Fibroblast of peridontal ligament (primary cell): ENCODE measurements around the gene MYL10.
A peak's percentile ranks its signal among the peaks of the same experiment; 100 is the strongest.
"Not testable (repeated sequence)": the region's sequence is repeated elsewhere in the genome, so short reads cannot be mapped to it uniquely, and the experiment has no call there.

Experiments used
- DNase-seq: peaks from one replicate; pipeline ENCODE4 v3.0.0-alpha.2; 2010; ENCODE audit errors: extremely low read depth

Gene MYL10

DNA sequence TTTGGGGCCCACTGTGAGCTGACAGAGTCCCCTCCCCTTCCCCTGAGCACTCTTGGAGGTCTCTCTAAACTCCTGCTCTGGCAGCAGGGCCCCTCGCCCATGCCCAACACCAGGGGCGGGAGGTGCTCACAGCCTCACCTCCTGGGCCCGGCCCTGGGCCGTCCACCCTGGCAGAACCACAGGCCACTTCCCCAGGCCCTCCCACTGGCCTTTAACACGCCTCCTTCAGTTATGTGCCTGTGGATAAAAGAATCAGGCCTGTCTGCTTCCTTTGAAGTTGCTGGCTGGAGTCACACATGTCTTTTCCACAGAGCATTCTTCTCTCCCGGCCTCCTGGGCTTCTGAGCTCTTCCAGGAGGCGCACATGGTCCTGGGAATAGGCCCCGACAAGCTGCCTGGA lies 10.2 kb downstream of the MYL10 start:
- no peak for DNase-seq

GRCh38 chr7:101618207-101618839 lies 10.8 kb downstream of the MYL10 start:
- DNase-seq, result no peak

- no peak for DNase-seq
Measured at GRCh38 chr7:101617451-101618206, 11.5 kb downstream of the MYL10 start.

GRCh38 chr7:101615446-101615845 lies 13.7 kb downstream of the MYL10 start:
- DNase-seq, result no peak

- no peak for DNase-seq
Measured at GRCh38 chr7:101614939-101615302, 14.2 kb downstream of the MYL10 start.

DNA sequence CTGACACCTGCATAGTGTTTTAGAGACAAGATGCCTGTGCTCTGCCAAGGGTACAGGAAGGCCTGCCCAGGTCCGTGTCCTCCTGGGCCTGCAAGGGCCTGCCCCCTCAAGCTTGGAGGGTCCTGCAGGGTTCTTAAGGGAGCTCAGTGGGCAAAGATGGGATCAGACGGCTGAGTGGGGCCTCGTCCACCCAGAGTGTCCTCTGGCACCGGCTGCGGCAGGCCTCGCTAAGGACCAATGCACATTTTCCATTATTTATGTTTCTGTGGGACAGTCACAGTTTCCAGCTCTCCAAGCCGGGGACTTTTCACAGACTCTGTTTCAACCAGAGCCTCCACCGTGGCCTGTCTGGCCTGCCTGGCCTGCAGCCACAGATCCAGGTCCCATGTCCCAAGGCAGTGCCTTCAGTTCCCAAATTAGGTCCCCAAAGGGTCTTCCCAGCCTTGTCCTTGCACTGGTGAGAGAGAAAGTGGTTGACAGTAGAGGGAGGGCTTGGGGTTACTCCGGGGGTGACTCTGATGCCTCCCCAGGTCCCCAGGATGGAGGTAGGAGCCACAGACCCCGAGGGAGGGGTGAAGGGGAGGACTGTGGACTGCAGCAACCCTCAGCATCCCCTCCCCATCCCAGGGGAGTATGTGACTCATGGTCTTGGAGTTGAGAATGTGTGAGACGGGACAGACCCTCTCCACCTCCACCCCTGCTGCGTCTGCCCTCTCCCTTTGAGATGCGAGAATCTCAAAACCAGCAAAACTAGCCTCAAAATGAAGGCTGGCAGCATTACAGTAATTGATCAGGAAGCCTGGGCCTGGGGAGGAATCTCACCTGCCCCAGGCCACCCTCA lies 14.8 kb downstream of the MYL10 start:
- DNase-seq, result no peak

GRCh38 chr7:101612885-101613515 lies 16.1 kb downstream of the MYL10 start:
- no peak for DNase-seq

GRCh38 chr7:101608772-101609713 lies 20.1 kb downstream of the MYL10 start:
- DNase-seq, result no peak

- DNase-seq, result no peak
Measured at GRCh38 chr7:101606498-101606923, 22.6 kb downstream of the MYL10 start.

- no peak for DNase-seq
Measured at GRCh38 chr7:101605611-101606497, 23.2 kb downstream of the MYL10 start.

DNA sequence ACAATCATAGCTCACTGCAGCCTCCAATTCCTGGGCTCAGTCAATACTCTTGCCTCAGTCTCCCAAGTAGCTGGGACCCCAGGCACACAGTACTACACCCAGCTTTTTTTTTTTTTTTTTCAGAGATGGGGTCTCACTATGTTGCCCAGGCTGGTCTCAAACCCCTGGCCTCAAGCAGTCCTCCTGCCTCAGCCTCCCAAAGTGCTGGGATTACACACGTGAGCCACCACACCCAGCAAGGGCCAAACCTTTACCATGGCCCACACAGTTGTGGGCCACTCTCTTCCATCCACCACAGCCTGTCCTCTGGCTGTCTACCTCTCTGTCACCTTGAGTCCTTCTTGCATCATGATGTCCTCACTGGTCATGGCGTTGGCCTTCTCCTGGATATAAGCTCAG lies 24.2 kb downstream of the MYL10 start:
- DNase-seq, result not testable (repeated sequence)

GRCh38 chr7:101604331-101604933 lies 24.7 kb downstream of the MYL10 start:
- DNase-seq, result no peak

GRCh38 chr7:101602484-101603241 lies 26.4 kb downstream of the MYL10 start:
- peak; percentile 65 for DNase-seq

DNA sequence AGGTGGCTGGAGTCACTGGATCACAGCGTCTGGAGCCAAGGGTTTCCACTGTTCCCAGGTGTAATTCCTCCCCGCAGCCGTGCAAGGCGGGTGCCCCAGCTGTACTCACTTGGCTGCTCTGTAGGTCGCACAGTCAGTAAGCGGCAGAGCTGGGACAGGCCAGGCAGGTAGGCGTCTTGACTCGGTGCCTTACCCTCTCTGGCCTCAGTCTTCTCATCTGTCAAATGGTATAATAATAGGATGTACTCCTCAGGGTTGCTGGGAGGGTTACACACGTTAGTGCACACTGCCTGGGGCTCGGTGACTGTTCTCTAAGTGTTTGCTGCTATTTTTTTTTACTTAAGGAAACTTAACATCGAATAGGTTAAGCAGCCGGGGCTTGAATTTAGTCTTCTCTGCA lies 27.0 kb downstream of the MYL10 start:
- no peak for DNase-seq

DNA sequence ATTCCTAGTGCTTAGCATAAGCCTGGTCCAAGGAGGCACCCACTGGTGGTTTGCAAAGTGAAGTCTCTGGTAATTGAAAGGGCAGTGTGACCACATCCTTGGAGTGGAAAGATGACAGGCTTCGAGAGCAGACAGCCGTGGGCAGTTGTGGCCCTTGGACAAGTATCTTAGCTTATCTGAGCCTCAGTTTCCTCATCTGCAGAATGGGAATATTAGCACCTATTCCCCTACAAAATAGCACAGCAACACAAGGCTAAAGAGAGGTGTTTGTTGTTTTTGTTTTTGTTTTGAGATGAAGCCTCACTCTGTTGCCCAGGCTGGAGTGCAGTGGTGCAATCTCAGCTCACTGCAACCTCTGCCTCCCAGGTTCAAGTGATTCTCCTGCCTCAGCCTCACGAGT lies 29.3 kb downstream of the MYL10 start:
- no peak for DNase-seq

- DNase-seq, result no peak
Measured at GRCh38 chr7:101598986-101599771, 29.9 kb downstream of the MYL10 start.

GRCh38 chr7:101598422-101598985 lies 30.6 kb downstream of the MYL10 start:
- DNase-seq, result no peak

- DNase-seq, result no peak
Measured at GRCh38 chr7:101597941-101598340, 31.2 kb downstream of the MYL10 start.
